CD14-positive monocyte (primary cell): ENCODE measurements around the gene AKR1D1. TPM values are rescaled to one million over a fixed set of nuclear protein-coding genes. Genes with fewer than 3 reads are reported as not detected.
A peak's percentile ranks its signal among the peaks of the same experiment; 100 is the strongest.

Experiments
- DNase-seq, 3 donors: peaks; one replicate each; pipeline ENCODE4 v3.0.0-alpha.2; 2011 to 2022
- H2AFZ ChIP-seq: 2 replicates; pipeline ENCODE4 v1.6.0; 2012; ENCODE audit warnings: mild to moderate bottlenecking, low read depth, low read length, inconsistent platforms; ENCODE audit not compliant: insufficient read depth, poor library complexity, severe bottlenecking
- H3K27ac ChIP-seq, 2 donors: 1 replicate in 1 of 2; 2 replicates in 1 of 2; pipeline ENCODE4 v1.5.1; 2012 to 2013; ENCODE audit warnings: low read length in 2 of 2, control low read depth in 1 of 2, inconsistent platforms in 1 of 2, low read depth in 1 of 2, mild to moderate bottlenecking in 1 of 2
- H3K27me3 ChIP-seq, 2 donors: one replicate each; pipeline versions ENCODE4 v1.6.0 to v1.6.1; 2011 to 2013; ENCODE audit warnings: low read length in 2 of 2; ENCODE audit not compliant: control insufficient read depth in 2 of 2, insufficient read depth in 2 of 2
- H3K36me3 ChIP-seq, 2 donors: replicated peaks in 1 of 2; 1 replicate in 1 of 2; 2 replicates in 1 of 2; pipeline versions ENCODE4 v1.5.1 to v1.6.1; 2012 to 2013; ENCODE audit warnings: low read length in 2 of 2, control low read depth in 1 of 2, inconsistent platforms in 1 of 2, mild to moderate bottlenecking in 1 of 2; ENCODE audit not compliant: insufficient read depth in 2 of 2, control insufficient read depth in 1 of 2
- H3K4me1 ChIP-seq, 2 donors: 1 replicate in 1 of 2; 2 replicates in 1 of 2; pipeline versions ENCODE4 v1.5.1 to v1.6.1; 2012 to 2013; ENCODE audit warnings: low read length in 2 of 2, control low read depth in 1 of 2, inconsistent platforms in 1 of 2, mild to moderate bottlenecking in 1 of 2, moderate library complexity in 1 of 2; ENCODE audit not compliant: insufficient read depth in 2 of 2, control insufficient read depth in 1 of 2
- H3K4me2 ChIP-seq: replicated peaks from 2 replicates; pipeline ENCODE3; 2012; ENCODE audit warnings: low read length, moderate library complexity, mild to moderate bottlenecking; ENCODE audit not compliant: poor library complexity, severe bottlenecking; ENCODE audit errors: extremely low read depth
- H3K4me3 ChIP-seq, 3 experiments: fragments of 200-600 bp in 1 of 3; sonication (generic) in 1 of 3; replicated peaks in 1 of 3; 1 replicate in 2 of 3; 2 replicates in 1 of 3; pipeline ENCODE4 v1.5.1; 2011 to 2013; ENCODE audit warnings: low read length in 3 of 3, mild to moderate bottlenecking in 3 of 3, control low read depth in 2 of 3, low read depth in 2 of 3, inconsistent platforms in 1 of 3, moderate library complexity in 1 of 3
- H3K79me2 ChIP-seq: 2 replicates; pipeline ENCODE4 v1.6.0; 2012; ENCODE audit warnings: mild to moderate bottlenecking, control low read depth, inconsistent platforms, low read length, moderate library complexity; ENCODE audit not compliant: insufficient read depth
- H3K9ac ChIP-seq: 2 replicates; pipeline ENCODE4 v1.6.0; 2017; ENCODE audit warnings: low read length, mild to moderate bottlenecking; ENCODE audit not compliant: insufficient read depth, poor library complexity, severe bottlenecking
- H3K9me3 ChIP-seq, 2 donors: replicated peaks in 1 of 2; 1 replicate in 1 of 2; 2 replicates in 1 of 2; pipeline versions ENCODE4 v1.5.1 to v1.6.1; 2012 to 2013; ENCODE audit warnings: low read length in 2 of 2, control low read depth in 1 of 2; ENCODE audit not compliant: control insufficient read depth in 1 of 2, insufficient read depth in 1 of 2
- H4K20me1 ChIP-seq: 2 replicates; pipeline ENCODE4 v1.6.0; 2012; ENCODE audit warnings: mild to moderate bottlenecking, low read length, control low read depth, moderate library complexity; ENCODE audit not compliant: insufficient read depth
- H3K27ac Mint-ChIP-seq, 7 donors: one replicate each; pipeline ENCODE4 v1.8.0; 2020; ENCODE audit warnings: mild to moderate bottlenecking in 7 of 7, mixed read lengths in 7 of 7, moderate library complexity in 6 of 7, inconsistent platforms in 2 of 7
- H3K27me3 Mint-ChIP-seq, 3 donors: one replicate each; pipeline ENCODE4 v1.8.0; 2021 to 2022; ENCODE audit warnings: low read depth in 3 of 3, mild to moderate bottlenecking in 3 of 3, mixed read lengths in 3 of 3, moderate library complexity in 3 of 3, inconsistent platforms in 1 of 3
- H3K36me3 Mint-ChIP-seq, 2 donors: one replicate each; pipeline ENCODE4 v1.8.0; 2020; ENCODE audit warnings: mixed read lengths in 2 of 2, inconsistent platforms in 1 of 2, mild to moderate bottlenecking in 1 of 2
- H3K4me1 Mint-ChIP-seq: one replicate; pipeline ENCODE4 v1.8.0; 2020; ENCODE audit warnings: mild to moderate bottlenecking, mixed read lengths
- H3K4me3 Mint-ChIP-seq, 2 donors: one replicate each; pipeline ENCODE4 v1.8.0; 2020; ENCODE audit warnings: mild to moderate bottlenecking in 2 of 2, mixed read lengths in 2 of 2, moderate library complexity in 1 of 2
- H3K9me3 Mint-ChIP-seq, 7 donors: one replicate each; pipeline ENCODE4 v1.8.0; 2020 to 2022; ENCODE audit warnings: mixed read lengths in 7 of 7, mild to moderate bottlenecking in 6 of 7, moderate library complexity in 6 of 7, inconsistent platforms in 2 of 7
- CTCF ChIP-seq: fragments of 200-600 bp; IDR thresholded peaks from one replicate; pipeline ENCODE4 v1.8.0; 2022; ENCODE audit warnings: antibody characterized with exemption, mild to moderate bottlenecking
- WGBS: methylation state at CpG from one replicate; pipeline ENCODE4 v1.1.5; 2013; ENCODE audit warnings: missing lambda C conversion rate; ENCODE audit not compliant: insufficient coverage; 5-methylcytosine and 5-hydroxymethylcytosine counted together
- intact Hi-C, 2 donors: fragments of 100-400 bp; cut with micrococcal nuclease; formaldehyde crosslinking; loops; one replicate each; pipeline versions ENCODE4 v1.15.0 to v1.15.1; 2023
- polyA plus RNA-seq, 3 donors: library from polyadenylated mRNA; depleted of rRNA in 1 of 3; unstranded in 2 of 3; stranded (reverse) in 1 of 3; fragments of 300-500 nt in 2 of 3; fragments of >200 nt in 1 of 3; fragmentation: Illumina TruSeq in 2 of 3; gene quantifications; 1 replicate in 2 of 3; 2 replicates in 1 of 3; pipeline ENCODE4 v1.2.3, GENCODE V29; 2012 to 2021

The AKR1D1 gene
- polyA plus RNA-seq, 3 donors = not detected

DNA sequence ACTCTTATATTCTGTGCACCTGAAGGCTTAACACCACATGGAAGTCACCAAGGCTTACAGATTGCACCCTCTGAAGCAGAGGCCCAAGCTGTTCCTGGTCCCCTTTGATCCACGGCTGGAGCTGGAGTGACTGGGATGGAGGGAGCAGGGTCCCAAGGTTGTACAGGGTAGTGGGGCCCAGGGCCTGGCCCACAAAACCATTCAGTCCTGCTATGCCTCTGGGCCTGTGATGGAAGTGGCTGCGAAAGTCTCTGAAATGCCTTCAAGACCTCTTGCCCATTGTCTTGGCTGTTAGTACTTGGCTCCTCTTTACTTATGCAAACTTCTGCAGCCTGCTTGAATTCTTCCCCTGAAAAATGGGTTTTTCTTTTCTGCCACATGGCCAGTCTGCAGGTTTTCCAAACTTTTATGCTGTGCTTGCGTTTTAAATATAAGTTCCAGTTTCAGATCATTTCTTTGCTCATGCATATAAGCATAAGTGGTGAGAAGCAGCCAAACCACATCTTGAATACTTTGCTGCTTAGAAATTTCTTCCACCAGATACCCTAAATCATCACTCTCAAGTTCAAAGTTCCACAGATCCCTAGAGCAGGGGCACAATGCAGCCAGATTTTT lies 53.4 kb downstream of the AKR1D1 start:
- Histone ChIP-seq H3K4me3 (no peak overlapping the region), H3K9me3 (peaks cover 0 to 6% of the 10 kb centered on the region in 2 donors), H3K79me2 (no peaks in the 10 kb centered on the region), H3K4me2 (no peak overlapping the region), H3K27ac (no peak overlapping the region), H2AFZ (no peak overlapping the region), H4K20me1 (no peaks in the 10 kb centered on the region), H3K4me1 (peaks cover 9 to 12% of the 10 kb centered on the region in 2 donors), H3K36me3 (no peaks in the 10 kb centered on the region), H3K9ac (no peak overlapping the region), H3K27me3 (no peaks in the 10 kb centered on the region)
- no peak overlapping the region for H3K4me3 Mint-ChIP-seq
- intact Hi-C loops = no loop called here
- peak overlapping the region in 2 of 7 donors; percentile 20 to 54 for H3K27ac Mint-ChIP-seq
- H3K36me3 Mint-ChIP-seq = no peaks in the 10 kb centered on the region
- DNase-seq = no peak
- peaks cover 0 to 11% (median 2%) of the 10 kb centered on the region in 3 donors for H3K27me3 Mint-ChIP-seq
- H3K9me3 Mint-ChIP-seq = peaks cover 0 to 15% (median 4%) of the 10 kb centered on the region in 7 donors
- WGBS = 90% methylated on average over 3 of the region's 3 CpGs
- H3K4me1 Mint-ChIP-seq = peaks cover 13% of the 10 kb centered on the region
- TF ChIP-seq CTCF = no peak

- no peak overlapping the region for H3K4me2 ChIP-seq
- H4K20me1 ChIP-seq = no peaks in the 10 kb centered on the region
- no peak overlapping the region for H3K9ac ChIP-seq
- Mint-ChIP-seq H3K27ac (no peak overlapping the region), H3K4me1 (peaks cover 8% of the 10 kb centered on the region), H3K36me3 (no peaks in the 10 kb centered on the region), H3K9me3 (peaks cover 0 to 4% (median 0%) of the 10 kb centered on the region in 7 donors), H3K4me3 (no peak overlapping the region), H3K27me3 (peaks cover 0 to 3% (median 3%) of the 10 kb centered on the region in 3 donors)
- intact Hi-C loops = no loop called here
- H3K9me3 ChIP-seq = no peaks in the 10 kb centered on the region
- no peak overlapping the region for H2AFZ ChIP-seq
- H3K27ac ChIP-seq = no peak overlapping the region
- H3K4me3 ChIP-seq = no peak overlapping the region
- no peaks in the 10 kb centered on the region for H3K4me1 ChIP-seq
- no peaks in the 10 kb centered on the region for H3K27me3 ChIP-seq
- WGBS = no CpG with 5 or more reads among the region's 2 CpGs
- TF ChIP-seq CTCF = no peak
- H3K79me2 ChIP-seq = no peaks in the 10 kb centered on the region
- no peak for DNase-seq
- no peaks in the 10 kb centered on the region for H3K36me3 ChIP-seq
Measured at GRCh38 chr7:138137423-138138171, 61.3 kb downstream of the AKR1D1 start.
